Right lobe of liver (tissue), 6 donors: ENCODE data around the gene RNASEL. TPM values are rescaled to one million over a fixed set of nuclear protein-coding genes. Genes with fewer than 3 reads are reported as not detected.

Experiments used
- ATAC-seq, 4 donors: fragments of 200-7000 bp; cut with Tn5 transposase; one replicate each; pipeline ENCODE4 v1.9.1; 2020; ENCODE audit warnings: mild to moderate bottlenecking in 4 of 4, moderate library complexity in 4 of 4
- DNase-seq, 3 donors: peaks; one replicate each; pipeline ENCODE4 v3.0.0-alpha.2; 2020
- H3K27ac ChIP-seq, 3 donors: fragments of 200-600 bp; one replicate each; pipeline ENCODE4 v1.8.0; 2022
- H3K27me3 ChIP-seq, 2 donors: fragments of 200-600 bp; one replicate each; pipeline ENCODE4 v1.8.0; 2022
- H3K36me3 ChIP-seq, 4 donors: fragments of 200-600 bp; sonication (generic) in 1 of 4; one replicate each; pipeline versions ENCODE4 v1.5.1 to v1.8.0; 2017 to 2022; ENCODE audit warnings: control low read depth in 1 of 4
- H3K4me1 ChIP-seq, 4 donors: fragments of 200-600 bp; sonication (generic) in 1 of 4; one replicate each; pipeline versions ENCODE4 v1.5.1 to v1.8.0; 2017 to 2022; ENCODE audit warnings: control low read depth in 1 of 4
- H3K4me3 ChIP-seq, 3 donors: fragments of 200-600 bp; one replicate each; pipeline ENCODE4 v1.8.0; 2022
- H3K9me3 ChIP-seq, 4 donors: fragments of 200-600 bp; sonication (generic) in 1 of 4; one replicate each; pipeline versions ENCODE4 v1.5.1 to v1.8.0; 2017 to 2022; ENCODE audit warnings: control low read depth in 1 of 4
- CTCF ChIP-seq, 4 donors: fragments of 200-600 bp in 3 of 4; fragments of 450-650 bp in 1 of 4; IDR thresholded peaks; one replicate each; pipeline versions ENCODE4 v1.5.1 to v1.8.0; 2016 to 2022; ENCODE audit warnings: antibody characterized with exemption in 4 of 4, mild to moderate bottlenecking in 2 of 4
- POLR2A ChIP-seq: fragments of 450-650 bp; IDR thresholded peaks from one replicate; pipeline ENCODE4 v1.6.1; 2017; ENCODE audit warnings: antibody characterized with exemption, mild to moderate bottlenecking
- WGBS: methylation state at CpG from one replicate; pipeline ENCODE4 v1.1.6; 2018; ENCODE audit warnings: low coverage, low lambda C conversion rate; ENCODE audit not compliant: insufficient coverage; ENCODE audit errors: missing lambda C conversion rate; 5-methylcytosine and 5-hydroxymethylcytosine counted together
- intact Hi-C, 2 donors: fragments of 100-400 bp; cut with DNase I; formaldehyde crosslinking; loops; one replicate each; pipeline versions ENCODE4 v1.11.2 to v1.14.1; 2022
- total RNA-seq, 6 experiments: library from RNA; depleted of rRNA in 2 of 6; stranded (reverse); fragments of >200 nt in 2 of 6; fragmentation: NEBNext Ultra II Directional in 3 of 6; extraction: Animal tissue kit (Norgen Biotek cat#: 25700) in 3 of 6; gene quantifications; one replicate each; pipeline versions ENCODE4 v1.1.0 to v1.2.4, GENCODE V29; 2016 to 2023
- donor health status: DM: no; HTN: yes; CAD: no.
- donor health status: DM: no; HTN: no; CAD: no.
- donor health status: DM: no; HTN: no; CAD: no.
- donor health status: DM: no; HTN: yes; CAD: no.
- donor health status: DM: no; HTN: yes; CAD: no.

The RNASEL gene
- total RNA-seq, 6 experiments from 2014 or later, result 1.8 to 3.3 (median 2.1) TPM

GRCh38 chr1:182608845-182609610, 20.0 kb upstream of the RNASEL start:
- Histone ChIP-seq H3K36me3 (no peaks in the 10 kb centered on the region), H3K4me3 (no peak overlapping the region), H3K9me3 (no peaks in the 10 kb centered on the region), H3K4me1 (peaks cover 0 to 6% (median 1%) of the 10 kb centered on the region in 4 donors), H3K27me3 (no peaks in the 10 kb centered on the region), H3K27ac (no peak overlapping the region)
- intact Hi-C loops, result no loop called here
- ATAC-seq (peak in 1 of 4 donors; percentile 12), DNase-seq (no peak)
- TF ChIP-seq POLR2A (no peak), CTCF (IDR thresholded peaks at IDR 0.05) (no peak)
- 67% methylated on average over 8 of the region's 9 CpGs for WGBS

- TF ChIP-seq POLR2A, result no peak
- no peak for TF ChIP-seq CTCF (IDR thresholded peaks at IDR 0.05)
- WGBS, result 84% methylated on average over 2 of the region's 2 CpGs
- no peaks in the 10 kb centered on the region for H3K27me3 ChIP-seq
- ATAC-seq (no peak), DNase-seq (no peak)
- no peak overlapping the region for H3K4me3 ChIP-seq
- H3K27ac ChIP-seq, result no peak overlapping the region
- intact Hi-C loops, result no loop called here
- H3K9me3 ChIP-seq, result no peaks in the 10 kb centered on the region
- no peaks in the 10 kb centered on the region for H3K36me3 ChIP-seq
- peaks cover 0 to 9% (median 3%) of the 10 kb centered on the region in 4 donors for H3K4me1 ChIP-seq
Measured at GRCh38 chr1:182608236-182608635, 19.2 kb upstream of the RNASEL start.

GRCh38 chr1:182607566-182607965, 18.5 kb upstream of the RNASEL start:
- peaks cover 0 to 9% (median 3%) of the 10 kb centered on the region in 4 donors for H3K4me1 ChIP-seq
- H3K27me3 ChIP-seq, result no peaks in the 10 kb centered on the region
- no peak overlapping the region for H3K4me3 ChIP-seq
- WGBS, result 44% methylated on average over 1 of the region's 1 CpG
- no peak for TF ChIP-seq CTCF (IDR thresholded peaks at IDR 0.05)
- no peak for TF ChIP-seq POLR2A
- intact Hi-C loops, result no loop called here
- no peak for ATAC-seq
- no peaks in the 10 kb centered on the region for H3K9me3 ChIP-seq
- H3K27ac ChIP-seq, result no peak overlapping the region
- no peak for DNase-seq
- H3K36me3 ChIP-seq, result no peaks in the 10 kb centered on the region

GRCh38 chr1:182604175-182605164, 15.4 kb upstream of the RNASEL start, which contains the start of gene RGS16:
Gene RGS16 (minus strand): TSS chr1:182604389. CDS start chr1:182604259, 130 bp downstream.
- Histone ChIP-seq H3K9me3 (no peaks in the 10 kb centered on the region), H3K27ac (peak within 1 kb of the TSS in 1 of 3 donors; percentile 46), H3K4me3 (peak within 1 kb of the TSS; percentile 31 to 47 (median 37)), H3K36me3 (no peaks in the 10 kb centered on the region), H3K27me3 (no peaks in the 10 kb centered on the region), H3K4me1 (peaks cover 0 to 9% (median 4%) of the 10 kb centered on the region in 4 donors)
- ATAC-seq (peak; percentile 95 to 96 (median 95)), DNase-seq (peak; percentile 95 to 97 (median 96))
- intact Hi-C loops, result no loop called here
- 4% methylated on average over 30 of the region's 44 CpGs for WGBS
- TF ChIP-seq CTCF (IDR thresholded peaks at IDR 0.05), result no peak
- TF ChIP-seq POLR2A, result peak; percentile 91
